WTC11 (cell line): Measurements from ENCODE around the gene PLA2G4E.

Source experiments
- AFF4 ChIP-seq: sonication (generic); formaldehyde crosslinking; IDR thresholded peaks from 2 replicates; pipeline ENCODE4 v1.8.1; 2023; ENCODE audit warnings: mild to moderate bottlenecking, missing genetic modification reagents, borderline replicate concordance
- CTCF ChIP-seq: fragments of 200-600 bp; IDR thresholded peaks from 2 replicates; pipeline ENCODE4 v1.8.0; 2022; ENCODE audit warnings: antibody characterized with exemption
- E2F1 ChIP-seq: sonication (generic); formaldehyde crosslinking; IDR thresholded peaks from 2 replicates; pipeline ENCODE4 v1.8.0; 2022; ENCODE audit warnings: mild to moderate bottlenecking, missing genetic modification reagents
- ETV6 ChIP-seq: sonication (generic); formaldehyde crosslinking; IDR thresholded peaks from 2 replicates; pipeline ENCODE4 v1.8.1; 2022; ENCODE audit warnings: mild to moderate bottlenecking, missing genetic modification reagents
- FOXP1 ChIP-seq: sonication (generic); formaldehyde crosslinking; IDR thresholded peaks from 2 replicates; pipeline ENCODE4 v1.8.0; 2022; ENCODE audit warnings: missing genetic modification reagents, mild to moderate bottlenecking, moderate library complexity, borderline replicate concordance
- GABPB1 ChIP-seq: sonication (generic); formaldehyde crosslinking; IDR thresholded peaks from 2 replicates; pipeline ENCODE4 v1.8.1; 2023; ENCODE audit warnings: mild to moderate bottlenecking, missing genetic modification reagents
- KAT7 ChIP-seq: sonication (generic); formaldehyde crosslinking; IDR thresholded peaks from 2 replicates; pipeline ENCODE4 v1.8.1; 2023; ENCODE audit warnings: missing genetic modification reagents, mild to moderate bottlenecking, borderline replicate concordance
- MAX ChIP-seq: sonication (generic); formaldehyde crosslinking; IDR thresholded peaks from 2 replicates; pipeline ENCODE4 v1.8.0; 2022; ENCODE audit warnings: mild to moderate bottlenecking, missing genetic modification reagents
- NR2C2 ChIP-seq: sonication (generic); formaldehyde crosslinking; IDR thresholded peaks from 2 replicates; pipeline ENCODE4 v1.8.0; 2022; ENCODE audit warnings: mild to moderate bottlenecking, missing genetic modification reagents
- NR3C1 ChIP-seq: sonication (generic); formaldehyde crosslinking; conservative IDR thresholded peaks from 2 replicates; pipeline ENCODE4 v1.8.1; 2023; ENCODE audit warnings: low read depth, mild to moderate bottlenecking, missing genetic modification reagents
- USF2 ChIP-seq: sonication (generic); formaldehyde crosslinking; IDR thresholded peaks from 2 replicates; pipeline ENCODE4 v1.8.1; 2023; ENCODE audit warnings: mild to moderate bottlenecking, missing genetic modification reagents, moderate library complexity
- ZNF232 ChIP-seq: sonication (generic); formaldehyde crosslinking; IDR thresholded peaks from 2 replicates; pipeline ENCODE4 v1.8.0; 2022; ENCODE audit warnings: mild to moderate bottlenecking, missing genetic modification reagents
- TF ChIP-seq, protein P1 (sequence below): sonication (generic); formaldehyde crosslinking; IDR thresholded peaks from 2 replicates; pipeline ENCODE4 v1.8.1; 2023; ENCODE audit warnings: mild to moderate bottlenecking, moderate library complexity, missing genetic modification reagents
- TF ChIP-seq, protein P2 (sequence below): sonication (generic); formaldehyde crosslinking; IDR thresholded peaks from 2 replicates; pipeline ENCODE4 v1.8.1; 2022; ENCODE audit warnings: low read depth, missing genetic modification reagents, borderline replicate concordance

GRCh38 chr15:41958002-41958420 lies 62.8 kb downstream of the PLA2G4E start:
- TF ChIP-seq CTCF (no peak), FOXP1 (CRISPR knock-in tag) (no peak), MAX (CRISPR knock-in tag) (no peak), E2F1 (no peak), GABPB1 (CRISPR knock-in tag) (no peak), NR3C1 (CRISPR knock-in tag) (no peak), KAT7 (CRISPR knock-in tag) (no peak), ZNF232 (CRISPR knock-in tag) (no peak), ETV6 (CRISPR knock-in tag) (no peak), AFF4 (CRISPR knock-in tag) (no peak), USF2 (no peak), NR2C2 (CRISPR knock-in tag) (no peak)
- TF ChIP-seq, protein P1, sequence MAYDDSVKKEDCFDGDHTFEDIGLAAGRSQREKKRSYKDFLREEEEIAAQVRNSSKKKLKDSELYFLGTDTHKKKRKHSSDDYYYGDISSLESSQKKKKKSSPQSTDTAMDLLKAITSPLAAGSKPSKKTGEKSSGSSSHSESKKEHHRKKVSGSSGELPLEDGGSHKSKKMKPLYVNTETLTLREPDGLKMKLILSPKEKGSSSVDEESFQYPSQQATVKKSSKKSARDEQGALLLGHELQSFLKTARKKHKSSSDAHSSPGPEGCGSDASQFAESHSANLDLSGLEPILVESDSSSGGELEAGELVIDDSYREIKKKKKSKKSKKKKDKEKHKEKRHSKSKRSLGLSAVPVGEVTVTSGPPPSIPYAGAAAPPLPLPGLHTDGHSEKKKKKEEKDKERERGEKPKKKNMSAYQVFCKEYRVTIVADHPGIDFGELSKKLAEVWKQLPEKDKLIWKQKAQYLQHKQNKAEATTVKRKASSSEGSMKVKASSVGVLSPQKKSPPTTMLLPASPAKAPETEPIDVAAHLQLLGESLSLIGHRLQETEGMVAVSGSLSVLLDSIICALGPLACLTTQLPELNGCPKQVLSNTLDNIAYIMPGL (CRISPR knock-in tag), result no peak
- TF ChIP-seq, protein P2, sequence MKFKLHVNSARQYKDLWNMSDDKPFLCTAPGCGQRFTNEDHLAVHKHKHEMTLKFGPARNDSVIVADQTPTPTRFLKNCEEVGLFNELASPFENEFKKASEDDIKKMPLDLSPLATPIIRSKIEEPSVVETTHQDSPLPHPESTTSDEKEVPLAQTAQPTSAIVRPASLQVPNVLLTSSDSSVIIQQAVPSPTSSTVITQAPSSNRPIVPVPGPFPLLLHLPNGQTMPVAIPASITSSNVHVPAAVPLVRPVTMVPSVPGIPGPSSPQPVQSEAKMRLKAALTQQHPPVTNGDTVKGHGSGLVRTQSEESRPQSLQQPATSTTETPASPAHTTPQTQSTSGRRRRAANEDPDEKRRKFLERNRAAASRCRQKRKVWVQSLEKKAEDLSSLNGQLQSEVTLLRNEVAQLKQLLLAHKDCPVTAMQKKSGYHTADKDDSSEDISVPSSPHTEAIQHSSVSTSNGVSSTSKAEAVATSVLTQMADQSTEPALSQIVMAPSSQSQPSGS (CRISPR knock-in tag), result no peak
